GM06990 (cell line): ENCODE measurements around the gene C1QTNF2.

Experiments used
- DNase-seq: peaks from one replicate; pipeline ENCODE4 v3.0.0-alpha.2; 2011; ENCODE audit not compliant: insufficient read length; ENCODE audit errors: extremely low read depth
- H3K27me3 ChIP-seq: replicated peaks from 2 replicates; pipeline ENCODE4 v1.6.0; 2011; ENCODE audit warnings: low read length; ENCODE audit not compliant: control insufficient read depth, insufficient read depth
- H3K36me3 ChIP-seq: 2 replicates; pipeline ENCODE4 v1.5.1; 2011; ENCODE audit warnings: low read length; ENCODE audit not compliant: control insufficient read depth, insufficient read depth
- H3K4me3 ChIP-seq: replicated peaks from 2 replicates; pipeline ENCODE4 v1.5.1; 2011; ENCODE audit warnings: low read depth, mild to moderate bottlenecking, control low read depth, low read length
- CTCF ChIP-seq: IDR thresholded peaks from 2 replicates; pipeline ENCODE4 v1.5.1; 2011; ENCODE audit warnings: low read length, control low read depth, mild to moderate bottlenecking, inconsistent platforms; ENCODE audit not compliant: insufficient read depth, poor library complexity, severe bottlenecking

Gene C1QTNF2

GRCh38 chr5:160370713-160371034, 248 bp upstream of the C1QTNF2 start:
- H3K27me3 ChIP-seq: peaks cover 2% of the 10 kb centered on the region; the same call in 1 of the 2 replicates
- no peak for DNase-seq
- peak overlapping the region; percentile 56 for H3K4me3 ChIP-seq
- no peak for TF ChIP-seq CTCF
- H3K36me3 ChIP-seq: no peaks in the 10 kb centered on the region

- Histone ChIP-seq H3K4me3 (no peak overlapping the region), H3K27me3 (peaks cover 2% of the 10 kb centered on the region; the same call in 1 of the 2 replicates), H3K36me3 (no peaks in the 10 kb centered on the region)
- no peak for TF ChIP-seq CTCF
- DNase-seq: no peak
Measured at GRCh38 chr5:160367885-160368284, 2.5 kb downstream of the C1QTNF2 start.

- no peak for TF ChIP-seq CTCF
- Histone ChIP-seq H3K4me3 (no peak overlapping the region), H3K36me3 (no peaks in the 10 kb centered on the region), H3K27me3 (peaks cover 2% of the 10 kb centered on the region; the same call in 1 of the 2 replicates)
- no peak for DNase-seq
Measured at GRCh38 chr5:160367261-160367660, 3.2 kb downstream of the C1QTNF2 start.

- H3K36me3 ChIP-seq: no peaks in the 10 kb centered on the region
- no peak for DNase-seq
- H3K4me3 ChIP-seq: no peak overlapping the region
- no peak for TF ChIP-seq CTCF
- peaks cover 2% of the 10 kb centered on the region; the same call in 1 of the 2 replicates for H3K27me3 ChIP-seq
Measured at GRCh38 chr5:160366230-160366629, 4.2 kb downstream of the C1QTNF2 start.

GRCh38 chr5:160363660-160364395, 6.6 kb downstream of the C1QTNF2 start:
- TF ChIP-seq CTCF: no peak
- Histone ChIP-seq H3K4me3 (no peak overlapping the region), H3K27me3 (no peaks in the 10 kb centered on the region), H3K36me3 (no peaks in the 10 kb centered on the region)
- DNase-seq: no peak

- Histone ChIP-seq H3K36me3 (no peaks in the 10 kb centered on the region), H3K4me3 (no peak overlapping the region), H3K27me3 (no peaks in the 10 kb centered on the region)
- DNase-seq: no peak
- TF ChIP-seq CTCF: no peak
Measured at GRCh38 chr5:160363211-160363610, 7.2 kb downstream of the C1QTNF2 start.
